ENCODE measurements around the gene ERBB3. TPM values are rescaled to one million over a fixed set of nuclear protein-coding genes. Genes with fewer than 3 reads are reported as not detected.
"Not testable (repeated sequence)": the region's sequence is repeated elsewhere in the genome, so short reads cannot be mapped to it uniquely, and the experiment has no call there.

ERBB3 gene
- polyA plus RNA-seq, 1 donor, result 212 TPM

GRCh38 chr12:56116267-56117081 is 36.5 kb downstream of the ERBB3 start, which contains the start of gene RPL41:
Gene RPL41 (plus strand): TSS chr12:56116633.
- DNase-seq, result peak; percentile 97

GRCh38 chr12:56117082-56117706 is 37.2 kb downstream of the ERBB3 start:
- not testable (repeated sequence) for DNase-seq

- DNase-seq, result peak; percentile 99
Measured at GRCh38 chr12:56117778-56118687, 38.1 kb downstream of the ERBB3 start, which contains the start of gene ZC3H10. Gene ZC3H10 (plus strand): TSS chr12:56118266. CDS start chr12:56120563, 2,297 bp downstream.

GRCh38 chr12:56118688-56119357 is 38.9 kb downstream of the ERBB3 start:
- no peak for DNase-seq

GRCh38 chr12:56119361-56119796 is 39.4 kb downstream of the ERBB3 start:
- peak; percentile 77 for DNase-seq

- DNase-seq, result no peak
Measured at GRCh38 chr12:56120158-56120846, 40.3 kb downstream of the ERBB3 start.

- no peak for DNase-seq
Measured at GRCh38 chr12:56121204-56121870, 41.4 kb downstream of the ERBB3 start.

- no peak for DNase-seq
Measured at GRCh38 chr12:56122637-56123036, 42.7 kb downstream of the ERBB3 start.

- DNase-seq, result no peak
Measured at GRCh38 chr12:56124133-56124532, 44.2 kb downstream of the ERBB3 start.

GRCh38 chr12:56126732-56127239 is 46.8 kb downstream of the ERBB3 start:
- no peak for DNase-seq

- no peak for DNase-seq
Measured at GRCh38 chr12:56127485-56127887, 47.5 kb downstream of the ERBB3 start.

GRCh38 chr12:56127888-56128669 is 48.1 kb downstream of the ERBB3 start, which contains the start of gene ESYT1:
Gene ESYT1 (plus strand): TSS chr12:56128267. CDS start chr12:56128320, 53 bp downstream.
- DNase-seq, result peak; percentile 99

GRCh38 chr12:56128670-56129205 is 48.8 kb downstream of the ERBB3 start:
- DNase-seq, result no peak

GRCh38 chr12:56129206-56129941 is 49.4 kb downstream of the ERBB3 start:
- DNase-seq, result no peak

GRCh38 chr12:56129942-56130495 is 50.1 kb downstream of the ERBB3 start:
- no peak for DNase-seq

- DNase-seq, result no peak
Measured at GRCh38 chr12:56130876-56131275, 50.9 kb downstream of the ERBB3 start.

- no peak for DNase-seq
Measured at GRCh38 chr12:56134897-56135296, 54.9 kb downstream of the ERBB3 start.

- no peak for DNase-seq
Measured at GRCh38 chr12:56137853-56138571, 58.0 kb downstream of the ERBB3 start.

Measured in hindlimb muscle (tissue), 1 donor.